HepG2 (cell line): ENCODE measurements around the gene ARHGDIG. TPM values are rescaled to one million over a fixed set of nuclear protein-coding genes. Genes with fewer than 3 reads are reported as not detected.
A peak's percentile ranks its signal among the peaks of the same experiment; 100 is the strongest.

Experiments used
- BRF2 ChIP-seq: sonication (generic); formaldehyde crosslinking; IDR thresholded peaks from 2 replicates; pipeline ENCODE4 v1.8.1; 2022; ENCODE audit warnings: mild to moderate bottlenecking, missing genetic modification reagents
- CBFB ChIP-seq: sonication (generic); formaldehyde crosslinking; IDR thresholded peaks from 2 replicates; pipeline ENCODE4 v1.4.0; 2020; ENCODE audit warnings: missing genetic modification reagents
- CCAR2 ChIP-seq: fragments of 200-400 bp; formaldehyde crosslinking; optimal IDR thresholded peaks from 2 replicates; pipeline ENCODE3; 2018; ENCODE audit warnings: low read depth, mild to moderate bottlenecking, low read length, moderate library complexity
- CENPBD1 ChIP-seq: sonication (generic); formaldehyde crosslinking; IDR thresholded peaks from 2 replicates; pipeline ENCODE4 v1.8.0; 2022; ENCODE audit warnings: missing genetic modification reagents, low read depth, mild to moderate bottlenecking, borderline replicate concordance
- E2F1 ChIP-seq: sonication (generic); formaldehyde crosslinking; IDR thresholded peaks from 2 replicates; pipeline ENCODE4 v1.5.0; 2020; ENCODE audit warnings: missing genetic modification reagents
- MXI1 ChIP-seq: IDR thresholded peaks from 3 replicates; pipeline ENCODE4 v1.6.1; 2012; ENCODE audit warnings: low read depth, low read length, inconsistent platforms, borderline replicate concordance
- NONO ChIP-seq, 2 experiments: fragments of 450-650 bp in 1 of 2; sonication (generic) in 1 of 2; formaldehyde crosslinking in 1 of 2; IDR thresholded peaks in 1 of 2; conservative IDR thresholded peaks in 1 of 2; 2 replicates each; pipeline versions ENCODE4 v1.6.1 to v1.8.0; 2017 to 2022; ENCODE audit warnings: mild to moderate bottlenecking in 1 of 2, missing genetic modification reagents in 1 of 2, moderate library complexity in 1 of 2
- PLSCR1 ChIP-seq: sonication (generic); formaldehyde crosslinking; IDR thresholded peaks from 2 replicates; pipeline ENCODE4 v1.5.0; 2020; ENCODE audit warnings: missing genetic modification reagents, mild to moderate bottlenecking, borderline replicate concordance
- ZGPAT ChIP-seq: IDR thresholded peaks from 2 replicates; pipeline ENCODE4 v1.6.1; 2016; ENCODE audit warnings: mild to moderate bottlenecking
- ZNF280B ChIP-seq: sonication (generic); formaldehyde crosslinking; IDR thresholded peaks from 2 replicates; pipeline ENCODE4 v1.5.0; 2020; ENCODE audit warnings: missing genetic modification reagents, mild to moderate bottlenecking, borderline replicate concordance
- ZNF687 ChIP-seq: sonication (generic); formaldehyde crosslinking; IDR thresholded peaks from 2 replicates; pipeline ENCODE4 v1.5.1; 2020; ENCODE audit warnings: mild to moderate bottlenecking, missing genetic modification reagents, moderate library complexity
- ZXDC ChIP-seq: sonication (generic); formaldehyde crosslinking; IDR thresholded peaks from 2 replicates; pipeline ENCODE4 v1.5.0; 2020; ENCODE audit warnings: mild to moderate bottlenecking, missing genetic modification reagents
- polyA plus RNA-seq, 8 experiments: library from polyadenylated mRNA; depleted of rRNA in 3 of 8; stranded (reverse) in 7 of 8; unstranded in 1 of 8; fragments of >200 nt; fragmentation: Illumina TruSeq in 4 of 8; extraction: Trizol in 4 of 8; gene quantifications; 2 replicates each; pipeline versions ENCODE4 v1.2.1 to v1.2.3, GENCODE V29; 2011 to 2016; ENCODE audit warnings: low read depth in 4 of 8, missing spikeins in 1 of 8, mixed read lengths in 1 of 8; ENCODE audit not compliant: insufficient read depth in 1 of 8
- total RNA-seq, 5 experiments: library from RNA; depleted of rRNA; stranded (reverse); fragments of >200 nt; fragmentation: Illumina TruSeq; extraction: Trizol; gene quantifications; 2 replicates each; pipeline ENCODE4 v1.2.3, GENCODE V29; 2016; ENCODE audit warnings: low read depth in 1 of 5

Gene ARHGDIG
- total and polyA plus RNA-seq, 2 of the 13 experiments (the other 11 are each of a cell fraction or from before 2014, with no cell fraction given), result 0.24 to 0.48 TPM

- TF ChIP-seq ZNF687 (CRISPR knock-in tag), result peak; percentile 91
- no peak for TF ChIP-seq ZXDC (CRISPR knock-in tag)
- TF ChIP-seq ZNF280B, result no peak; the same call in 1 of the 2 replicates
- TF ChIP-seq ZGPAT, result peak; percentile 29; the same call in 1 of the 2 replicates
- TF ChIP-seq E2F1 (CRISPR knock-in tag), result no peak
- 0 out of 2 replicates have a peak, but pooled peaks have one; percentile 28 for TF ChIP-seq CBFB
- no peak for TF ChIP-seq NONO (IDR thresholded peaks at IDR 0.05)
- TF ChIP-seq NONO (CRISPR knock-in tag; conservative IDR thresholded peaks at IDR 0.05), result peak; percentile 77
- TF ChIP-seq CENPBD1 (CRISPR knock-in tag), result no peak
- TF ChIP-seq MXI1, result peak; percentile 81; the same call in 2 of the 3 replicates
- no peak for TF ChIP-seq CCAR2
- no peak for TF ChIP-seq PLSCR1
- no peak for TF ChIP-seq BRF2 (CRISPR knock-in tag)
Measured at GRCh38 chr16:234468-235305, 45.7 kb upstream of the ARHGDIG start, which contains the start of gene FAM234A (continued).
